ENCODE data around the gene TMEM61. TPM values are rescaled to one million over a fixed set of nuclear protein-coding genes. Genes with fewer than 3 reads are reported as not detected.
A peak's percentile ranks its signal among the peaks of the same experiment; 100 is the strongest.

TMEM61 gene
- total RNA-seq, 1 donor from 2014 or later = not detected

DNA sequence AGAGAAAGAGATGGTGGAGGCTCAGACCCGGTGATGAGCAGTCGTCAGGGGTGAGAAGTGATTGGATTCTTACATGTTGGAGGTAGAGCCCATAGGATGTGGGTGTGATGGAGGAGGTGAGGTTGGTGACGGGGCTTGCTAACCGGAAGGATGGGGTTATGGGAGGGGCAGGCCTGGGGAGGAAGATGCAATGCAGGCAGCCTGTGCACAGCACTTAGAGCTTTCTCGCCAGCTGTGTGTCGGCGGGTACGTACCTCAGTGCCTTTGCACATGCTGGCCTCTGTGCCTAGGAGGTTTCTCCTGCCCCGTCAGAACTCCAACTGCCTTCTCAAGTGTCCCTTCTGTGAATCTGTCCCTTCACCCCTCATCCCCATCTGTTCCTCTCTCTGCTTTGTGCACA is 15.4 kb downstream of the TMEM61 start:
- intact Hi-C loops (cut with micrococcal nuclease) = no loop called here
- no peaks in the 10 kb centered on the region for H3K36me3 ChIP-seq
- H3K4me3 ChIP-seq = no peak overlapping the region
- TF ChIP-seq, protein P1, sequence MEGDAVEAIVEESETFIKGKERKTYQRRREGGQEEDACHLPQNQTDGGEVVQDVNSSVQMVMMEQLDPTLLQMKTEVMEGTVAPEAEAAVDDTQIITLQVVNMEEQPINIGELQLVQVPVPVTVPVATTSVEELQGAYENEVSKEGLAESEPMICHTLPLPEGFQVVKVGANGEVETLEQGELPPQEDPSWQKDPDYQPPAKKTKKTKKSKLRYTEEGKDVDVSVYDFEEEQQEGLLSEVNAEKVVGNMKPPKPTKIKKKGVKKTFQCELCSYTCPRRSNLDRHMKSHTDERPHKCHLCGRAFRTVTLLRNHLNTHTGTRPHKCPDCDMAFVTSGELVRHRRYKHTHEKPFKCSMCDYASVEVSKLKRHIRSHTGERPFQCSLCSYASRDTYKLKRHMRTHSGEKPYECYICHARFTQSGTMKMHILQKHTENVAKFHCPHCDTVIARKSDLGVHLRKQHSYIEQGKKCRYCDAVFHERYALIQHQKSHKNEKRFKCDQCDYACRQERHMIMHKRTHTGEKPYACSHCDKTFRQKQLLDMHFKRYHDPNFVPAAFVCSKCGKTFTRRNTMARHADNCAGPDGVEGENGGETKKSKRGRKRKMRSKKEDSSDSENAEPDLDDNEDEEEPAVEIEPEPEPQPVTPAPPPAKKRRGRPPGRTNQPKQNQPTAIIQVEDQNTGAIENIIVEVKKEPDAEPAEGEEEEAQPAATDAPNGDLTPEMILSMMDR (IDR thresholded peaks at IDR 0.05; ENCODE audit: borderline replicate concordance) = no peak
- DNase-seq = no peak
- peaks cover 7% of the 10 kb centered on the region for H3K4me1 ChIP-seq
- H3K27me3 ChIP-seq (ENCODE audit: low read depth) = peaks cover 70% of the 10 kb centered on the region
- no peak overlapping the region for H3K27ac ChIP-seq (replicated peaks)
- no peaks in the 10 kb centered on the region for H3K9me3 ChIP-seq (replicated peaks)

DNA sequence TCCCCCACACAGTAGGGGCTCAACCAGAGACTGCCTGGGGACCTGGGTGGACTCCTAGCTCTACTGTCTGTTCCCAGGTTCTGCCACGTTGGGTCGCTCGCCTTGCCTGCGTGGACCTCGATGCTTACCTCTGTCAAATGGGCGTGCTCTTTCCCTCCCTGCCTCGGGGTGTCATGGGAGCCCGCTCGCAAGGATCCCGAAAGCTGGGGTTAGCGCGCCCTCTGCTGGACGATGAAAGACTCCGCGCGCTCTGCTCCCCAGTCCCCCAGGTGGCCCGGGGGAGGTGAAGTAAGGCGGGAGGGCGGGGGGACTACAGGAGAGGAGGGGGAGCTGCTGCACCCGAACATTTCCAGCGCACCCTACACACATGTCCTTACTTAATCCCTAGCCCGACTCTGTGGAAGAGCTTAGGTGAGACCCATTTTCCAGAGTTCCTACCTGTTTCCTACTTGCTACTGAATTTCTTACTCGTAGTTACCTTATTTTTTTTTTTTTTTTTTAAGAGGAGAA is 16.0 kb downstream of the TMEM61 start:
- H3K4me3 ChIP-seq = no peak overlapping the region

DNA sequence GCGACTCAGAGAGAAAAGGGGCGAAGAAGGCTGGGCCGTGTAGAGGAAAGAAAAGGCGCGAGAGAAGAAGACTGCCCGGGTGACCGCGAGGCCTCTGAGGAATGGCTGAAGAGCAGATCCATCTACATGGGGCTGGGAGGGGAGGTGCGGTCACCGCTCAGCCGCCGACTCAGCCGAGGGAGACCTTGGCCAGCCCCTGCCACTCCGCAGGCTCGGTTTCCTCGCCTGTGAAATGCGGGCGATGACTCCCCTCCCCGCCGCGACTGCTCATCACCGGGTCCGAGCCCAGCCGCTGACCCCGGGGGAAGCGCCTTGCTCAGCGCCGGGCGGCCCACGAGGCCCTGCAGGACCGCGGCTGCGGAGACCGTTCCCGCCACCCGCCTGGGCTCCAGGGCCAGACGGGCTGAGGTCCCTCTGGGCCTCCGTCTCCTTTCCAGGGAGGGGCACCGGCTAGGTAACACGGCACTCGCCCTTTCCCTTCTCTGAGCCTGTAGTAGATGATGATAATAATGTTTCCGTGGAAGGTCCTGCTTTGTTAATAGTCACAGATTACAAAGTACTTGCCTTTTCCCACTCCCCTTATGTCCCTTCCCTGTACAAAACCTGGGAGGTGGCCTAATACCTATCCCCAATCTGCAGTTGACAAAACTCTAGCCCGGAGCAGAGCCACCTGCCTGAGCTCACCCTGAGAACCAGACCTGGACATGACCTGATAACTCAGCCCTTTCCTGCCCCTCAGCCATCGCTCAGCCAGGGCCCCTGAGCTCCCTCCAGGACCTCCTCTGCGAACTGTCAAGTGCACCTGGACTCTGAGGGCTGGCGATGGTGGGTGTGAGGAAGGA is 16.7 kb downstream of the TMEM61 start:
- Histone ChIP-seq H3K27me3 (ENCODE audit: low read depth) (peaks cover 78% of the 10 kb centered on the region), H3K4me3 (no peak overlapping the region)

More for the DNA sequence above, 16.0 kb downstream of the TMEM61 start:
- no peak overlapping the region for H3K27ac ChIP-seq (replicated peaks)
- peaks cover 7% of the 10 kb centered on the region for H3K4me1 ChIP-seq
- intact Hi-C loops (cut with micrococcal nuclease) = no loop called here
- H3K36me3 ChIP-seq = no peaks in the 10 kb centered on the region
- peak; percentile 64 for DNase-seq
- H3K9me3 ChIP-seq (replicated peaks) = no peaks in the 10 kb centered on the region
- peaks cover 72% of the 10 kb centered on the region for H3K27me3 ChIP-seq (ENCODE audit: low read depth)
- TF ChIP-seq, protein P1 (IDR thresholded peaks at IDR 0.05; ENCODE audit: borderline replicate concordance) = peak; percentile 79

DNA sequence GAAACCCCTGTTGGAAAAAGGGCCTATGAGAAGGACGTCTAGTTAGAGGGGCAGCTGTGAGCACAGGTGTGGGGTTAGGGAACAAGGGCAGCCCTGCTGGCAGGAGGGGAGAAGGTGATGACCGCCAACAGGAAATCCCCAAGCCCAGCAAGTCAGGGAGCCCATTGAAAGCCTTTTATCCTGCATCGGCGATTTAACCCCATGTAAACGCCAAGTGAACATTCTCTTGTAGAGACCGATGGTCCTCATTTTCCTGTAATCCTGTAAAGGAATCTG is 17.2 kb downstream of the TMEM61 start:
- Histone ChIP-seq H3K4me3 (no peak overlapping the region), H3K9me3 (replicated peaks) (no peaks in the 10 kb centered on the region), H3K36me3 (no peaks in the 10 kb centered on the region), H3K27me3 (ENCODE audit: low read depth) (peaks cover 83% of the 10 kb centered on the region), H3K4me1 (peaks cover 7% of the 10 kb centered on the region), H3K27ac (replicated peaks) (no peak overlapping the region)
- TF ChIP-seq, protein P1 (IDR thresholded peaks at IDR 0.05; ENCODE audit: borderline replicate concordance) = no peak
- no peak for DNase-seq
- intact Hi-C loops (cut with micrococcal nuclease) = no loop called here

More for the DNA sequence above, 16.7 kb downstream of the TMEM61 start:
- Histone ChIP-seq H3K36me3 (no peaks in the 10 kb centered on the region), H3K9me3 (replicated peaks) (no peaks in the 10 kb centered on the region), H3K4me1 (peaks cover 7% of the 10 kb centered on the region), H3K27ac (replicated peaks) (no peak overlapping the region)
- no peak for DNase-seq
- intact Hi-C loops (cut with micrococcal nuclease) = no loop called here
- TF ChIP-seq, protein P1 (IDR thresholded peaks at IDR 0.05; ENCODE audit: borderline replicate concordance) = no peak

DNA sequence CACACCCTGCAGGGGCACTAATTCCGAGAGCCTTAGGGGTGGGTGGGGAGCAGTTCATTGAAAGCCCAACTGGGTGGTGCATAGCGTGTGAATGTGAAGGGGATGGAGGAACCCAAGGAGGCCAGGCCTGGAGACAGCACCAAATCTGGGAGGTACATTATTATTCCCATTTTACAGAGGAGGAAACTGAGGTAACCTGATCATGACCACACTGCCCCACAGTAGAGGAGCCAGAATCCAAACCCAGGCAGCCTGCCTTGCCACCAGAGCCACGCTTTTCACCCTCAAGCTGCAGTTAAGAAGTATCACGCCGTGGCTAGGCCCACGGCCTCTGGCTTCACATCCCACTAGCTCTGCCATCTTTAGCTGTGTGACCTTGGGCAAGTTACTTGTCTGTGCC is 17.7 kb downstream of the TMEM61 start:
- no peaks in the 10 kb centered on the region for H3K9me3 ChIP-seq (replicated peaks)
- H3K27ac ChIP-seq (replicated peaks) = no peak overlapping the region
- peaks cover 7% of the 10 kb centered on the region for H3K4me1 ChIP-seq
- H3K27me3 ChIP-seq (ENCODE audit: low read depth) = peaks cover 83% of the 10 kb centered on the region
- no peak overlapping the region for H3K4me3 ChIP-seq
- TF ChIP-seq, protein P1 (IDR thresholded peaks at IDR 0.05; ENCODE audit: borderline replicate concordance) = no peak
- H3K36me3 ChIP-seq = no peaks in the 10 kb centered on the region
- intact Hi-C loops (cut with micrococcal nuclease) = no loop called here
- DNase-seq = no peak
